ENCODE measurements around the gene ADPRS. TPM values are rescaled to one million over a fixed set of nuclear protein-coding genes. Genes with fewer than 3 reads are reported as not detected.

The ADPRS gene
- total and polyA plus RNA-seq, 9 of the 15 experiments (the other 6 are each of a cell fraction or from before 2014, with no cell fraction given) = 5.9 to 40.0 (median 27.4) TPM

- TF ChIP-seq, protein P1, sequence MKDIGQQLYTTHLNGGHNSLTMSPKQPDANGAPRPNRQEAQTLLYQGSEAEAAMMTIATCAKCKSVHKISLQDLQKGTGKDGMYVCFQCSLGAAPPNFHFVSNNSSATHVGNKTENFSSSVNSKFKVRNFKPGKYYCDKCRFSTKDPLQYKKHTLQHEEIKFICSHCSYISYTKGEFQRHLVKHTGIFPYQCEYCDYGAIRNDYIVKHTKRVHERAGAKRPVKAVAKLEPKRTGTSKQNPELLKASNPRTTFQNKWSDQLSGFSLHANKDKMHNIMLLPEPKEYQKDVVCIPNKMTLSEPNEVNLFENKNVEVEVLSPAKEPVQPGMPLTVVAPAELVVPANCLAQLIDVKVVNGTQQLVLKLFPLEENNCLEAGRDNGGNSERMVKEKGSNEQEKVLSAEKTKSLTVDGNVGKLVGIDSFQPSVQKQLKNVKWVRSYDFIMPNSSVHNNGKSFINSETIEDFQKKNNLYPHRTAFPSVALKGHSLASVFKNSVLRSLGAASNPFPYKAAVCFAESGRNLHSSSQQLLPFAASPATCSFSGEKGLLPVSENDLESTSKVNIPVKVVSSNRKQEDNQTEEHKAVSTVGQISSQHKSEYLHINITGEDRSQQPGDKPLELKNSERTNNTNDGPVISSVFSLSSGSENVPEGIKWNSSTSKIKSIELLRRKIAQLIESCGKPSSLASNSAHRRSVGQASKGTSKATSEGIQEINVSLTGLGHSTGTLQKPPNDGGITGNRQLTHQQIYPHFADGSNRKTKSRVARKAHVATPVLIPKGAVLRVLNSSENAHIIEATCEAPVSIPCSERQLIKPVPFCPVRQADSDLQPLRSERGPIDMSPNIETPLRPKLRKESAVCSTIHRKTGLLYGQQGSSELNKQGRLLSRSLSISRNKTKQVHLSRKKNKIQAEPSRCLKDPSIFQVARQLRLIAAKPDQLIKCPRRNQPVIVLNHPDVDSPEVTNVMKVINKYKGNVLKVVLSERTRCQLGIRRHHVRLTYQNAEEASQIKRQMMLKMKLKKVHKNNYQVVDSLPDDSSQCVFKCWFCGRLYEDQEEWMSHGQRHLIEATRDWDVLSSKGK (CRISPR knock-in tag; IDR thresholded peaks at IDR 0.05) = no peak
- no peak for TF ChIP-seq ZNF274 (IDR thresholded peaks at IDR 0.05; ENCODE audit: borderline replicate concordance, low read depth, low read length)
- 0 out of 4 replicates have a peak, but pooled peaks of 1 of the 2 experiments have one; percentile 4 for TF ChIP-seq RAD21 (CRISPR knock-in tag; conservative IDR thresholded peaks at IDR 0.05 in 1 of 2, IDR thresholded peaks at IDR 0.05 in 1 of 2)
- TF ChIP-seq FOSL1 (tag; conservative IDR thresholded peaks at IDR 0.05) = no peak
- TF ChIP-seq GATA2 (CRISPR knock-in tag; IDR thresholded peaks at IDR 0.05) = peak; percentile 51
- TF ChIP-seq ZNF175 (CRISPR knock-in tag; IDR thresholded peaks at IDR 0.05; ENCODE audit: low read depth) = no peak
- TF ChIP-seq ZNF445 (CRISPR knock-in tag; IDR thresholded peaks at IDR 0.05; ENCODE audit: low read depth) = no peak
- TF ChIP-seq POLR2G (IDR thresholded peaks at IDR 0.05; ENCODE audit: low read depth, low read length) = no peak
- TF ChIP-seq PURB (CRISPR knock-in tag; IDR thresholded peaks at IDR 0.05; ENCODE audit: low read depth) = no peak
- no peak for TF ChIP-seq ELF4 (CRISPR knock-in tag; IDR thresholded peaks at IDR 0.05)
- no peak for TF ChIP-seq BRCA1 (IDR thresholded peaks at IDR 0.05)
- no peak for TF ChIP-seq BRCA1 (CRISPR knock-in tag; IDR thresholded peaks at IDR 0.05)
- no peak for TF ChIP-seq MYC (IDR thresholded peaks at IDR 0.05; ENCODE audit: low read depth, low read length)
- TF ChIP-seq MYC (CRISPR knock-in tag; IDR thresholded peaks at IDR 0.05; ENCODE audit: borderline replicate concordance, low read depth) = no peak
- no peak for TF ChIP-seq CHD2 (IDR thresholded peaks at IDR 0.05; ENCODE audit: low read depth, low read length)
- no peak for TF ChIP-seq NUFIP1 (IDR thresholded peaks at IDR 0.05; ENCODE audit: partially characterized antibody)
- TF ChIP-seq ILF3 (IDR thresholded peaks at IDR 0.05; ENCODE audit: borderline replicate concordance) = no peak
- TF ChIP-seq RB1 (IDR thresholded peaks at IDR 0.05; ENCODE audit: low read depth) = no peak
- TF ChIP-seq ZNF324 (CRISPR knock-in tag; IDR thresholded peaks at IDR 0.05) = no peak
- no peak for TF ChIP-seq ESRRB (CRISPR knock-in tag; IDR thresholded peaks at IDR 0.05; ENCODE audit: borderline replicate concordance)
- no peak for TF ChIP-seq HDGF (IDR thresholded peaks at IDR 0.05)
- TF ChIP-seq ZBTB17 (CRISPR knock-in tag; IDR thresholded peaks at IDR 0.05) = no peak
- no peak for TF ChIP-seq CCNT2 (IDR thresholded peaks at IDR 0.05; ENCODE audit: borderline replicate concordance, extremely low read depth, insufficient read length, low read depth, low read length)
- peak; percentile 51; the same call in 1 of the 2 replicates for TF ChIP-seq TAL1 (IDR thresholded peaks at IDR 0.05)
- no peak for TF ChIP-seq KLF10 (CRISPR knock-in tag; IDR thresholded peaks at IDR 0.05)
- TF ChIP-seq ZBTB8A (IDR thresholded peaks at IDR 0.05; ENCODE audit: partially characterized antibody) = no peak
- TF ChIP-seq ZC3H8 (IDR thresholded peaks at IDR 0.05) = no peak
- TF ChIP-seq ZNF12 (CRISPR knock-in tag; IDR thresholded peaks at IDR 0.05) = no peak
These were observed 39.6 kb downstream of the ADPRS start (continued) for GRCh38 chr1:36128126-36128904.
